Measurements from ENCODE around the gene SCLT1.
A peak's percentile ranks its signal among the peaks of the same experiment; 100 is the strongest.
"Not testable (repeated sequence)": the region's sequence is repeated elsewhere in the genome, so short reads cannot be mapped to it uniquely, and the experiment has no call there.

Gene SCLT1

GRCh38 chr4:129093191-129093920 is at the start of gene SCLT1:
TSS of gene SCLT1 (minus strand) at chr4:129093539. CDS start at chr4:129093103, 436 bp downstream.
- DNase-seq (ENCODE audit: low read depth): peak; percentile 98

DNA sequence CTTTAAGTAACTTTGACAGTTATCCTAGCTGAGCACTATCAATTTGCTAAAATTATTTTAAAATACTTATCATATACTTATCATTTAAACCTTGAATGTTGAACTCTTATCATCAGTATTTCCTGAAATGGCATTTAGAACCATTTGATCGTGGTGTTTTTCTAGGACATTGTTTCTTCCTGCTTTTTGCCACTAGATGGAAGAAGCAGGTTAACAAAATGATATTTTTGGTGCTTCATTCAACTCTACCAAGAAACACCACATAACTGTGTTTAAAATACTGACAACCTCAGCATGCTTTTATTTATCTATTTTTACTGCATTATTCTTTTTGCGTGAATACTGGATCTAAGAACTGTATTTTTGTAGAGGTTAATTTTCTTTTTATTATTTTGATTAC is 47.2 kb upstream of the SCLT1 start:
- no peak for DNase-seq (ENCODE audit: low read depth)

GRCh38 chr4:129138810-129139496 is 45.6 kb upstream of the SCLT1 start:
- no peak for DNase-seq (ENCODE audit: low read depth)

DNA sequence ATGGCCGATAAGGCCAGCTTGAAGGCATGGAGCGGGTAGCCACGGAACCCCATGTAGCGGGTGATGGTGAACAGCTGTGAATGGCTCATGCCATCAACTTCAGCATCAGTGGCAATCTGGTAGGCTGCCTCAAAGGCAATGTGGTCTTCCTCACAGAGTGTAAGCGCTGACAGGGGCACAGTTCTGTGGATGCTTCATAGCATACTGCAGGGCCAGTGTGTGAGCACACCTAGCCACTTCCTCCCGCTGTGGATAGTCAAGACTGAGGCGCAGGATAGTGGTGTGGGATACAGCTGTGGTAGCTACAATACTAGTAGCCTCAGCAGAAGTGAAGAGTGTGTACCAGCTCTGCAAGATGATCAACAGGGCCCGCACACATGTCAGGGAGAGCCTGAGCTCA is 43.1 kb upstream of the SCLT1 start:
- DNase-seq (ENCODE audit: low read depth): no peak

DNA sequence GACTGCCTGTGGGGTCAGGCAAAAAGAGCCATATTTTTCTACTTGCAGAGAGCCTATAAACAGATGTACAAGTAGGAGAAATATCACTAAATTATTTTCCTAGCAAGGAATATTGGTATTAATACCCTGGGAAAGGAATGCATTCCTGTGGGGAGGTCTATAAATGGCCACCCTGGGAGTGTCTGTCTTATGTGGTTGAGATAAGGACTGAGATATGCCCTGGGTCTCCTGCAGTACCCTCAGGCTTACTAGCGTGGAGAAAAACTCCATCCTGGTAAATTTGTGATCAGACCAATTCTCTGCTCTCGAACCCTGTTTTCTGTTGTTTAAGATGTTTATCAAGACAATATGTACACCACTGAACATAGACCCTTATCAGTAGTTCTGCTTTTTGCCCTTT is 38.0 kb upstream of the SCLT1 start:
- no peak for DNase-seq (ENCODE audit: low read depth)

DNA sequence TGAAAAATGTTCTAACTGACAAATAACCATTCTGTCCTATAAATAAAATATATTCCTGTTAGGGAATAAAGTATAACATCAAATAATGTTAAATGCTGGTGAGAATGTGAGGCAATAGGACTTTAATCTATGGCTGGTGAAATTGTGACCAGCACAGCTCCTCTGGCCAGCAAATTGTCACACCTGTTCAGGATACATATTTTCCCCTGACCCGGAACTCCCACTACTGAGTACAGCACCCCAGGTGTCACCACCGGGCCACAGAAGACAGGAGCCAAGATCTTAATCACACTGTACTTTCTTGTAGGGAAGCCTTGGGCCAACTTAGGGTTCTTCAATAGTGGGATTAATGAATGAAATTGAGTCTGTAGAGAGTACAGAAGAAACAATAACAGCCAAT is 35.8 kb upstream of the SCLT1 start:
- no peak for DNase-seq (ENCODE audit: low read depth)

DNA sequence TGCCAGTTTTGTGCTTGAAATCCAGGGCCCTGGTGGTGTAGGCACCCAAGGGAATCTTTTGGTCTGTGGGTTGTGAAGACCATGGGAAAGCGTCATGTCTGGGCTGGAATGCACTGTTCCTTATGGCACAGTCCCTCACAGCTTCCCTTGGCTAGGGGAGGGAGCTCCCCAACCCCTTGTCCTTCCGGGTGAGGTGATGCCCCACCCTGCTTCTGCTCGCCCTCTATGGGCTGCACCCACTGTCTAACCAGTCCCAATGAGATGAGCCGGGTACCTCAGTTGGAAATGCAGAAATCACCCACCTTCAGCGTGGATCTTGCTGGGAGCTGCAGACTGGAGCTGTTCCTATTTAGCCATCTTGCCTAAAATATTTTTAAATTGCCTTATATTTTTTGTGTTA is 33.3 kb upstream of the SCLT1 start:
- not testable (repeated sequence) for DNase-seq (ENCODE audit: low read depth)

DNA sequence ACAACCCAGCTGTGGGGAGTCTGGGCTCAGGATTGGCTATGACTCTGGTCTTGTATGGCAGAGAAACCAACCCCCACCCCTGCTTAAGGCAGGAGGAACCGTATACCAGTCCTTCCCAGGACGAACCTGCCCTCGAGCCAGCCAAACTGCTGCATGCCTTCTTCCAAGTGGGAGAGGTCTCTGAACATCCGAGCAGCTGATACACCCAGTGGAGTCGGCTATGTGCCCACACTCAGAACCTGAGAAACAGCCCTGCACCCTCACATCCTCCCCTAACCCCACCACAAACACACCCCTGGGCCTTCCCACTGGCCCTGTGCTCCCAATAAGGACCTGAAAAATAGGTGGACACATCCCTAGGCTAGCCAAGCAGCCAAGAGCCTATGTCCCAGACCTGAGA is 24.4 kb upstream of the SCLT1 start:
- DNase-seq (ENCODE audit: low read depth): no peak

GRCh38 chr4:129113919-129114318 is 20.6 kb upstream of the SCLT1 start:
- DNase-seq (ENCODE audit: low read depth): no peak

DNA sequence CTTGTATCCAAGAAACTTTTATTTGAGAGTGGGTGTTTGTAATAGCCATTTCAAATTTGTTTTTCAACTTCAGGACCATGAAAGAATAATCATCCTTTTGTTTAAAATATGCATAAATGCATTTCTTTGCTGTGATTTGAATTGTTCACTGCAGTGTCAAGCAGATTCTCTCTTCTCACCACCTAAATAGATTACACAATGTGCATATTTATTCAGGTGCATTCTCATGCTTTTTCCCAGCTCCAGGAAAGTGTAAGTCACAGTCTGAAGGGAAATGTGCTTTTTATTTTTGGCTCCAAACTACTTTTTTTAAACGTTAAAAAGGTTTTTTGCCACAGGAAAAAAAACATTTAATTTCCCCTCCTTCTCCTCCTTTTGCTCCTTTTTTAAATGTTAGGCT is 20.1 kb upstream of the SCLT1 start:
- no peak for DNase-seq (ENCODE audit: low read depth)

- no peak for DNase-seq (ENCODE audit: low read depth)
Measured at GRCh38 chr4:129111919-129112318, 18.6 kb upstream of the SCLT1 start.

DNA sequence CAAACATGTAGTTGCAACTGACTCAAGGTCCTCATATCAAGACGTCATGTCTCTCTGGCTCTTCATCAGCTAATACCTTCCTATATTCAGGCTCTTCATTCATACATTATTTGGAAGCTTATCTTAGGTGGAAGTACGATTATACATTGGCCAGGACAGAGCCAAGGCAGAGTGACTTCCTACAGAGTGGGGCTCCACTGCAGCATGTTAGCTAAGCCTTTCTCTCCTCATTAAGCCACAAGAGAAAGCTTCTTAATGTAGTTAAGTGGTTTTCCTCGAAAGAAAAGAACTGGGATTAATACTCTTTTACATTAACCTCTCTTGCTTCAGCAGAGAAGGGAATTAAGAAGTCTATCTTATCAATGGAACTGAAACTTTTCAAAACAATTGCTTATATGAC is 17.6 kb upstream of the SCLT1 start:
- no peak for DNase-seq (ENCODE audit: low read depth)

DNA sequence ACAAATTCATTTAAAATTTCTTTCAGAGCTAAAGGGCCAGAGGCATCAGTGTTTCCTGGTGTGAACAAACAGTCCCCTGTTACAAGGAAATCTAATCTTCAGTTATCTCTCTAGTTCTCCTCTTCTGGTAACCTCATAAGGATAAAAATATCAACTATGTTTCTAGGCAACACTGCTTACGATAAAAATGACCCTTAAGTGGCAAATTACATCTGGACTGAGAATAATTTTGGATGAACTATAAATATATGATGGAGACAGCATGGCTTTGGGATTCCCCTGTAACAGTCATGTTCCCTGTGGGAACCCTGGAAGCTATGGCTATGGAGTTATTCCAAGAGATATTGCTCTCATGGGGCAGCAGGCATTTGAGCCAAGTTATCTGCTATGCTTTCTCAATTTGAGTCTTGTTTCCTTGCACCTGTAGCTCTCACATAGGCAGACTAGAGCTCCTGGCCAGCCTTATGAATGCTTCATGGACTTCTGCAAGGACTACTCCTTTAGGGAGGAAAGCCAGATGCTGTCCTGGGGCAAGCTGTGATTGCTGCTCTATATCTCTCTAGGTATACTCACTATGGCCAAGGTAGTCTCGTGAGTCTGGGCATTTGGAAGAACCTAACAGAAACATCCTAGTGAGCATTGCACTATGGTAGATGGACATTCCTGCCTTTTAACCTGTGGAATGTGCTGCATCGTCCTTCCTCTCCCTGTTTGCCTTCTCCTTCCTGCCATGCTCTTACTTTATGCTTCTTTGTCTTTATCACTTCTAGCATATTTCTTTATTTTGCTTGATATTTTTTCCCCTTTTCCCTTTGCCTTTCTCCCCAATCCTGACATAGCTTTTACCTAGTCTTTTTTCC is 16.9 kb upstream of the SCLT1 start:
- DNase-seq (ENCODE audit: low read depth): no peak

DNA sequence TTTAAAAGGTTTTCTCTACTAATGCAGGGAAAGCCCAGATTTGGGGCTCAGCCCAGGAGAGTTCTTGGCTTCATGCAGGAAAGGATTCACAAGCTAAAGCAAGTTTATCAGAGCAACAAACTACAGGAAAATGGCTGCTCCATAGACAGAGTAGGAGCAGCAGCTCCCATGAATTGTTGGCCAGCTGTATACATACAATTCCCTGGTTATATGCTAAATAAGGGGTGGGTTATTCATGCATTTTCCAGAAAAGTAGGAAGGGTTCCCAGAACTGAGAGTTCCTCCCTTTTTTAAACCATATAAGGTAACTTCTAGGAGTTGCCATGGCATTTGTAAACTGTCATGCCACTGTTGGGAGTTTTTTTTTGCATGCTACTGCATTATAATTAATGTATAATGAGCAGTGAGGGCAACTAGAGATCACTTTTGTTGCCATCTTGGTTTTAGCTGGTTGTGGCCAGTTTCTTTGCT is 5.2 kb upstream of the SCLT1 start:
- DNase-seq (ENCODE audit: low read depth): no peak

DNA sequence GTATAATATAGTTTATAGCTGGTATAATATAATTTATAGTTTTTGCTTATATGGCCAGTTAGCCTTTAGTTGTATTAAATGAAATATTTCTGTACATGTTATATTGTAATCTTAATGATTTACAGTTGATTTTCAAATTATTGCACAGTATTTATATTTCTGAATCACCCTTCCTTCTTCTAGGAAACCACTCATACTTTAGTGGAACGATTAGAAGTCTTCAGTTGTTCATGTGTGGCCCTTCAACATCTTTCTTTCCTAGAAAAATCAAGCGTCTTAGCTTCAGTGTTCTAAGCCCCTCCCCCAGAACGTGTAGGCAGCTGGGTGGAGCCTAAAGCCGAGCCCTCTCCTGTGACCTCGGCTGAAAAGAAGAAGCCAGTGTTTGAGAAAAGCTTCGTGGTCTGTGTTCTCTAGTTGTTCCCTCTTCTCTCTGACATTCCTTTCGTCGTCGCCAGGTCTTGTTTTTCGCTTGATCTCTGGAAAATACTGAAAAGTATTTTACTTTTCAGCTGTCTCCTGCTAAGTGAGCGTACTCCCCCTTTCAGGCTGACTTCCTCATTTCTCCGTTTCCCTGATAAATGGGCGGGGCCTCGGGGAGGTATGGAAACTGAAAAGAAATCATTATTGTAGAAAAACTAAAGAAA is 2.6 kb upstream of the SCLT1 start, which contains the start of gene C4orf33:
TSS of gene C4orf33 (plus strand) at position 342 of the 644 bp plus-strand sequence. CDS start 6,459 bp downstream, outside the sequence.
- peak; percentile 75 for DNase-seq (ENCODE audit: low read depth)

DNA sequence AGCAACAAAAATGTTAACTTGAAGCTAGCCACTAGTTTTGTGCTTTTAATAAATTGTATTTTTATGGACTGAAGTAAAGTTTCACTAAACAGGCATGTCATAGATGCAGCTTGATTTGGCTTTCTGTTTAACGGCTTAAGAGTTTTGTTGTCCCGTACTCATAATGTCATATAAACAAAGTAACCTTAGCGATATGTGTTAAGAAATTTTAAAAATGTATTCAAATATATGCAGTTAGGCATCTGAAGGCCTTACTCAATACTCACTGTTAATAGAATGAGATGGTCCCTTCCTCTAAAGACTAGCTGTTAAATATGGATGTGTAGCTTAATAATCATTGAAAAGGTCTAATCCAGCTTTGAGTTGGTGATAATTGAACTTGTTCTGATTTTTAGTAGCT is 1.0 kb upstream of the SCLT1 start:
- DNase-seq (ENCODE audit: low read depth): no peak

DNA sequence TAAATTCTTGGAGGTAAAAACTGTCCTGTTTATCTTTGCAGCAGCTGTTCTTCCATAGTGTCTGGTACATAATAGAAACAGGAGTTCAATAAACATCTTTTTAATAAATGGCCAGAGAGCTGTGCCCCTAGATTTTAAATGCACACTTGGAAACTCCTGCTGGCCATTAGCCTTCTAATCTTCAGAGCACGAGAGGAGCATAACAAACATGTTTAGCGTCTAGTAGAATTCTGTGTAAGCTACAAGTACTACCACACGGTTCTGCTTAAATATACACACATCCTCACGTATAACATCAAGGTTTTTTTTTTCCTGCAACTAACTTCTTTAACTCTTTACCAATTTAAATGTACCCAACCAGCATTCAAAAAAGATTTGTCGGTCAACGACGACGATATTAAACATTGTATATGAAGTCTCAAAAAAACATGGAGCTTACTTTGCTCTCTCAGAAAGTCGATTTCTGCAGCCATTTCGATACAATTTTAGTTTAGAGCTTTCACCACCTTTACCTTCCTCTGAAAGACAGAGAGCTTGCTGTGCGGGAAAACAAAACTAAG is 628 bp downstream of the SCLT1 start:
- peak; percentile 25 for DNase-seq (ENCODE audit: low read depth)

DNA sequence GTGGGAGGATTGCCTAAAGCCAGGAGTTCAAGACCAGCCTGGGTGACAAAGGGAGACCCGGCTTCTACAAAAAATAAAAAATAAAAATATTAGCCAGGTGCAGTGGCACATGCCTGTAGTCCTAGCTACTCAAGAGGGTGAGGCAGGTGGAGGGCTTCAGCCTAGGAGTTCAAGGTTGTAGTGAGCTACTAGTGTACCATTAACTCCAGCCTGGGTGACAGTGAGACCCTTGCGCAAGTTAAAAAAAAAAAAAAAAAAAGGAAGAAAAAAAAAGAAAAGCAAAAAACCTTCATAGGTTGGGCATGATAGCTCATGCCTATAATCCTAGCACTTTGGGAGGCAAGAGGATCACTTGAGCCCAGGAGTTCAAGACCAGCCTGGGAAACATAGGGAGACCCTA is 5.8 kb downstream of the SCLT1 start:
- no peak for DNase-seq (ENCODE audit: low read depth)

GRCh38 chr4:129085472-129085871 is 7.9 kb downstream of the SCLT1 start:
- no peak for DNase-seq (ENCODE audit: low read depth)

GRCh38 chr4:129082302-129082701 is 11.0 kb downstream of the SCLT1 start:
- DNase-seq (ENCODE audit: low read depth): no peak

GRCh38 chr4:129080129-129080528 is 13.2 kb downstream of the SCLT1 start:
- DNase-seq (ENCODE audit: low read depth): no peak

DNA sequence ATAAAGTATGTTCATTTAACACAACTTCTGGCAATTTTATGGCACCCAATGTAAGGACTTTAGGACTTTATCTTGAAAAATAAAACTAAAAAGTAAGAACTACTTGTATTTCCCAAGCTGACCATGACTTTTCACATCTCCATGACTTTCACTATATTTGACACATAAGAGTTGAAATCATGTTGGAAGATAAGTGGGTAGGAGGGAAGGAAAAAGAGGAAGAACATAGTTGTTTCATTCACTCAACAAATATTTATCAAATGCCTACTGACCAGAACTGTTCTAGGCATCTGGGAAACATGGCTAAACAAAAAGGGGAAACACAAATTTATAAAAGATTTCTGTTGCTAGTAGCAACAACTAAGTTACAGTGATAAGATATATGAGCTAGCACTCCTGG is 16.0 kb downstream of the SCLT1 start:
- DNase-seq (ENCODE audit: low read depth): no peak
